ENCODE results near the gene ELN. TPM values are rescaled to one million over a fixed set of nuclear protein-coding genes. Genes with fewer than 3 reads are reported as not detected.

The ELN gene
- total and polyA plus RNA-seq, 9 of the 15 experiments (the other 6 are each of a cell fraction or from before 2014, with no cell fraction given), result 0.20 TPM; not detected in 8

GRCh38 chr7:74066626-74067025 is 38.7 kb downstream of the ELN start:
- ChIA-PET CTCF (ENCODE audit: low intra/inter-chr PET ratio) (no interaction called here), POLR2A (no interaction called here)
- H3K4me2 ChIP-seq (ENCODE audit: insufficient read depth, low read length), result no peak overlapping the region
- DNase-seq (ENCODE audit: extremely low read depth in 1 of 4, low spot score in 3 of 4) (peak in 1 of 4 experiments; percentile 4), ATAC-seq (no peak), FAIRE-seq (no peak)
- H3K9ac ChIP-seq (ENCODE audit: insufficient read depth in 1 of 2, low read depth in 2 of 2, low read length in 2 of 2), result peak overlapping the region in 1 of 2 experiments; percentile 53; a peak in 1 of 4 replicates
- no peak overlapping the region for H3K4me3 ChIP-seq
- H3K27ac ChIP-seq (ENCODE audit: extremely low read depth, low read depth, low read length), result no peak overlapping the region
- H3K36me3 ChIP-seq (ENCODE audit: control insufficient read depth, insufficient read depth, low read length), result no peaks in the 10 kb centered on the region
- H3K27me3 ChIP-seq (ENCODE audit: control insufficient read depth in 2 of 2, insufficient read depth in 2 of 2, low read length in 2 of 2), result peaks cover 0 to 19% of the 10 kb centered on the region in 2 experiments; a peak in 3 of 5 replicates
- H2AFZ ChIP-seq (ENCODE audit: low read depth, low read length), result no peak overlapping the region
- in situ Hi-C loops (cut with MboI), result loop anchor here (5.0 kb wide), 1 partner anchor 136 kb away; no protein-coding TSS in a partner anchor
- WGBS (ENCODE audit: insufficient coverage, low coverage, missing lambda C conversion rate), result 4% methylated on average over 3 of the region's 3 CpGs
- H3K9me3 ChIP-seq (replicated peaks; ENCODE audit: control insufficient read depth, insufficient read depth, low read depth, low read length), result no peaks in the 10 kb centered on the region
- H4K20me1 ChIP-seq (replicated peaks; ENCODE audit: control insufficient read depth, insufficient read depth, low read length), result no peaks in the 10 kb centered on the region
- intact Hi-C loops (cut with micrococcal nuclease), result loop anchor here (5.0 kb wide), 1 partner anchor 326 kb away; no protein-coding TSS in a partner anchor
- H3K79me2 ChIP-seq (ENCODE audit: control insufficient read depth, insufficient read depth, low read length), result no peaks in the 10 kb centered on the region
- H3K4me1 ChIP-seq (replicated peaks in 1 of 2; ENCODE audit: control insufficient read depth in 2 of 2, insufficient read depth in 2 of 2, low read length in 2 of 2), result peaks cover 0 to 19% of the 10 kb centered on the region in 2 experiments; a peak in 2 of 5 replicates
- no peaks in the 10 kb centered on the region for H3K9me1 ChIP-seq (ENCODE audit: control insufficient read depth, insufficient read depth, low read length)
- no TSS peak for BruUV-seq (replicated peaks)
- TF ChIP-seq SMAD4 (CRISPR knock-in tag; conservative IDR thresholded peaks at IDR 0.05) (no peak), LEF1 (IDR thresholded peaks at IDR 0.05) (no peak), SPI1 (IDR thresholded peaks at IDR 0.05; ENCODE audit: borderline replicate concordance, low read depth, low read length) (no peak), ZNF644 (tag; IDR thresholded peaks at IDR 0.05; ENCODE audit: low read depth) (no peak), E2F8 (IDR thresholded peaks at IDR 0.05; ENCODE audit: low read depth, partially characterized antibody) (no peak), KDM4B (IDR thresholded peaks at IDR 0.05; ENCODE audit: borderline replicate concordance in 2 of 2, low read depth in 1 of 2) (no peak), STAT5A (IDR thresholded peaks at IDR 0.05; ENCODE audit: borderline replicate concordance, low read length) (no peak), ESRRA (IDR thresholded peaks at IDR 0.05; ENCODE audit: borderline replicate concordance, low read depth) (no peak), AFF1 (IDR thresholded peaks at IDR 0.05; ENCODE audit: low read depth in 1 of 2, partially characterized antibody in 2 of 2) (no peak), SREBF2 (CRISPR knock-in tag; IDR thresholded peaks at IDR 0.05) (no peak), CREBBP (IDR thresholded peaks at IDR 0.05; ENCODE audit: low read depth, low read length) (no peak), YY1 (IDR thresholded peaks at IDR 0.05; ENCODE audit: borderline replicate concordance in 1 of 3, control insufficient read depth in 1 of 3, extremely low read depth in 1 of 3, insufficient read depth in 3 of 3, insufficient read length in 1 of 3, insufficient replicate concordance in 2 of 3, low read depth in 1 of 3, low read length in 2 of 3) (no peak), MAFK (IDR thresholded peaks at IDR 0.05; ENCODE audit: low read length) (no peak)
- TF ChIP-seq, protein P1, sequence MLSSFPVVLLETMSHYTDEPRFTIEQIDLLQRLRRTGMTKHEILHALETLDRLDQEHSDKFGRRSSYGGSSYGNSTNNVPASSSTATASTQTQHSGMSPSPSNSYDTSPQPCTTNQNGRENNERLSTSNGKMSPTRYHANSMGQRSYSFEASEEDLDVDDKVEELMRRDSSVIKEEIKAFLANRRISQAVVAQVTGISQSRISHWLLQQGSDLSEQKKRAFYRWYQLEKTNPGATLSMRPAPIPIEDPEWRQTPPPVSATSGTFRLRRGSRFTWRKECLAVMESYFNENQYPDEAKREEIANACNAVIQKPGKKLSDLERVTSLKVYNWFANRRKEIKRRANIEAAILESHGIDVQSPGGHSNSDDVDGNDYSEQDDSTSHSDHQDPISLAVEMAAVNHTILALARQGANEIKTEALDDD (IDR thresholded peaks at IDR 0.05), result no peak
